OCI-LY7 (cell line): ENCODE results near the gene PAGR1.

Source experiments
- EZH2phosphoT487 ChIP-seq: fragments of 200-600 bp; sonication (generic); IDR thresholded peaks from 2 replicates; pipeline ENCODE4 v1.6.1; 2018; ENCODE audit warnings: low read depth, borderline replicate concordance, mild to moderate bottlenecking, mixed run types, antibody characterized with exemption, low read length, moderate library complexity, mixed read lengths
- TF ChIP-seq, protein P1 (sequence below): fragments of 200-600 bp; sonication (generic); conservative IDR thresholded peaks from 2 replicates; pipeline ENCODE4 v1.5.1; 2014; ENCODE audit warnings: mild to moderate bottlenecking, antibody characterized with exemption, low read length, moderate library complexity, mixed read lengths

DNA sequence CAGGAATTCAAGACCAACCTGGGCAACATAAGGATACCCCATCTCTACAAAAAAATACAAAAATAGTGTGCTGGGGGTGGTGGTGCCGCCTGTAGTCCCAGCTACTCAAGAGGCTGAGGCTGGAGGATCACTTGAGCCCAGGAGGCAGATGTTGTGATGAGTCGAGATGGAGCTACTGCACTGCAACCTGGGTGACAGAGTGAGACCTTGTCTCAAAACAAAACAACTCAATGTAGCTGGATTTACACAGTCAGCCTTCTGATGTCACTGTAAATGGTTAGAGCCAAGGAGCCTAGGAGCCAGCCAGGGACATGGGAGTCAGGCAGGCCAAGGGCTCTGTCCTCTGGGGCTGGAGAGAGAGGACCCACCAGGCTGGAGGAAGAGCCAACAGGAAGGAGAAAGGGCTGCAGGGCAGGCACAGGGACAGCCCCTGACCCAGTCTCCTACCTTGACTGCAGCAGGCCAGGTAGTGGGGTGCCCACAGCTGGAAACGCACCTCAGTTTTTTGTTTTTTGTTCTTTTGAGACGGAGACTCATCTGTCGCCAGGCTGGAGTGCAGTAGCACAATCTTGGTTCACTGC is 38.7 kb downstream of the PAGR1 start:
- TF ChIP-seq, protein P1, sequence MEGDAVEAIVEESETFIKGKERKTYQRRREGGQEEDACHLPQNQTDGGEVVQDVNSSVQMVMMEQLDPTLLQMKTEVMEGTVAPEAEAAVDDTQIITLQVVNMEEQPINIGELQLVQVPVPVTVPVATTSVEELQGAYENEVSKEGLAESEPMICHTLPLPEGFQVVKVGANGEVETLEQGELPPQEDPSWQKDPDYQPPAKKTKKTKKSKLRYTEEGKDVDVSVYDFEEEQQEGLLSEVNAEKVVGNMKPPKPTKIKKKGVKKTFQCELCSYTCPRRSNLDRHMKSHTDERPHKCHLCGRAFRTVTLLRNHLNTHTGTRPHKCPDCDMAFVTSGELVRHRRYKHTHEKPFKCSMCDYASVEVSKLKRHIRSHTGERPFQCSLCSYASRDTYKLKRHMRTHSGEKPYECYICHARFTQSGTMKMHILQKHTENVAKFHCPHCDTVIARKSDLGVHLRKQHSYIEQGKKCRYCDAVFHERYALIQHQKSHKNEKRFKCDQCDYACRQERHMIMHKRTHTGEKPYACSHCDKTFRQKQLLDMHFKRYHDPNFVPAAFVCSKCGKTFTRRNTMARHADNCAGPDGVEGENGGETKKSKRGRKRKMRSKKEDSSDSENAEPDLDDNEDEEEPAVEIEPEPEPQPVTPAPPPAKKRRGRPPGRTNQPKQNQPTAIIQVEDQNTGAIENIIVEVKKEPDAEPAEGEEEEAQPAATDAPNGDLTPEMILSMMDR: no peak
- TF ChIP-seq EZH2phosphoT487: no peak
